Activated T-helper 17 cell treated with anti-CD3 and anti-CD28 coated beads, Interleukin-2, amount 50 U/mL, for 72 hours (primary cell): ENCODE results near the gene ACCSL. TPM values are rescaled to one million over a fixed set of nuclear protein-coding genes. Genes with fewer than 3 reads are reported as not detected.

Source experiments
- ATAC-seq: fragments of 150-1000 bp; cut with Tn5 transposase; replicated peaks from 2 replicates; pipeline ENCODE4 v1.10.0; 2021; ENCODE audit warnings: mild to moderate bottlenecking, moderate library complexity
- H3K27ac Mint-ChIP-seq: one replicate; pipeline ENCODE4 v1.8.0; 2022; ENCODE audit warnings: mixed read lengths
- H3K27me3 Mint-ChIP-seq: one replicate; pipeline ENCODE4 v1.8.0; 2022; ENCODE audit warnings: mixed read lengths
- H3K36me3 Mint-ChIP-seq: one replicate; pipeline ENCODE4 v1.8.0; 2022; ENCODE audit warnings: low read depth, mild to moderate bottlenecking, mixed read lengths
- H3K4me1 Mint-ChIP-seq: one replicate; pipeline ENCODE4 v1.8.0; 2022; ENCODE audit warnings: mixed read lengths
- H3K4me3 Mint-ChIP-seq: one replicate; pipeline ENCODE4 v1.8.0; 2022; ENCODE audit warnings: mild to moderate bottlenecking, mixed read lengths
- H3K9me3 Mint-ChIP-seq: one replicate; pipeline ENCODE4 v1.8.0; 2022; ENCODE audit warnings: mixed read lengths
- total RNA-seq, 2 donors: library from RNA; stranded (reverse); gene quantifications; one replicate each; pipeline ENCODE4 v1.2.3, GENCODE V29; 2022

The ACCSL gene
- total RNA-seq: not detected

DNA sequence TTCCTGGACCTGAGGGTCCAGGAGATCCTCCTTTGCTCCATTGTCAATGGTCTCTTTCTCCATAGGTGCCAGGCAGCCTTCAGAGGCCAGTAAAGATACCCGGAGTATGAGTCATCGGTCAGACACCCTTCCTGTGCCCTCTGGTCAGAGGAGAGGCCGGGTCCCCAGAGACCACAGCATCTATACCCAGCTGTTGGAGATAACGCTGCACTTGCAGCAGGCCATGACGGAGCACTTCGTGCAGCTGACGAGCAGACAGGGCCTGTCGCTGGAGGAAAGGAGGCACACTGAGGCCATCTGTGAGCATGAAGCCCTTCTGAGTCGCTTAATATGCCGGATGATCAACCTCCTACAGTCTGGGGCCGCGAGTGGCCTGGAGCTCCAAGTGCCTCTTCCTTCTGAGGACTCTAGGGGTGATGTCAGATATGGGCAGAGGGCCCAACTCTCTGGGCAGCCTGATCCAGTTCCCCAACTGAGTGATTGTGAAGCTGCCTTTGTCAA lies at the start of gene ACCSL:
TSS of gene ACCSL (plus strand) at position 51 of the 501 bp plus-strand sequence. CDS start at position 107, 56 bp downstream.
- H3K9me3 Mint-ChIP-seq: no peaks in the 10 kb centered on the region

DNA sequence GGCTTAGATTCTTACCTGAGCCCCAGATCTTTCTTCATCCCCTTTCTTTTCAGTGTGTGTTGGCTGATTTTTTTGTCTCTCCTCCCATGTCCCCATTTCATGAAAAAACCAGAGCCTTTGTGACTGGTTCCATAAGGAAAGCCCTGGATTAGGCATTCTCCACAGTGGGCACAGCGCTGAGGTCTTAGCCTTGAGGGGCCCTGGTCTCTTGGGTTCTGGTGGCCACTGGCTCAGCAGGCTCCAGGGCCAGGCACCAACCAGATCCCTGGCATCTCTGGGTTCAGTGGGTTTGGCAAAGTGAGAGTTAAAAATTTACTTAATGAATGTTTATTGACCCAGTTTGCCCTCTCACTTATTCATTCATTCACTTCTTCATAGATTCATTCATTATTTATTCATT lies 49.5 kb upstream of the ACCSL start:
- Mint-ChIP-seq H3K27ac (no peak overlapping the region), H3K9me3 (no peaks in the 10 kb centered on the region), H3K4me3 (no peak overlapping the region), H3K36me3 (no peaks in the 10 kb centered on the region), H3K4me1 (no peaks in the 10 kb centered on the region), H3K27me3 (peaks cover 10% of the 10 kb centered on the region)
- no peak for ATAC-seq

More for the DNA sequence above, at the start of gene ACCSL:
- no peak for ATAC-seq
- Mint-ChIP-seq H3K27me3 (peaks cover 7% of the 10 kb centered on the region), H3K27ac (no peak within 1 kb of the TSS), H3K36me3 (no peaks in the 10 kb centered on the region), H3K4me3 (no peak within 1 kb of the TSS), H3K4me1 (no peaks in the 10 kb centered on the region)

DNA sequence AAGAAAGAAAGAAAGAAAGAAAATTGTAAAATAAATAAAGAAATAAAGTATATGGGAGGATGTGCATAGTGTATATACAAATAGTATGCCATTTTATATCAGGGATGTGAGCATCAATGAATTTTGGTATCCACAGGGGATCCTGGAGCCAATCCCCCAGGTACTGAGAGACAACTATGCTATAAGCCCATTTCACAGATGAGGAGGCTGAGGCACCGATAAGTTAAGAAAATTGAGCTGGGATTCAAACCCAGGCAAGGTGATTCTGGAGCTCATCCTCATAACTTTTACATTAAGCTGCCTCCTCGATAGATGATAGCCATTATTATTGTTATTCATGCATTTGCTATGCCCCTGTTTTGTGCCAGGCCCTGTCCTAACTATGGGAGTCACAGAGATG lies 47.0 kb upstream of the ACCSL start:
- Mint-ChIP-seq H3K36me3 (no peaks in the 10 kb centered on the region), H3K27ac (no peak overlapping the region), H3K4me3 (no peak overlapping the region), H3K27me3 (peaks cover 10% of the 10 kb centered on the region), H3K9me3 (no peaks in the 10 kb centered on the region), H3K4me1 (no peaks in the 10 kb centered on the region)
- ATAC-seq: no peak

DNA sequence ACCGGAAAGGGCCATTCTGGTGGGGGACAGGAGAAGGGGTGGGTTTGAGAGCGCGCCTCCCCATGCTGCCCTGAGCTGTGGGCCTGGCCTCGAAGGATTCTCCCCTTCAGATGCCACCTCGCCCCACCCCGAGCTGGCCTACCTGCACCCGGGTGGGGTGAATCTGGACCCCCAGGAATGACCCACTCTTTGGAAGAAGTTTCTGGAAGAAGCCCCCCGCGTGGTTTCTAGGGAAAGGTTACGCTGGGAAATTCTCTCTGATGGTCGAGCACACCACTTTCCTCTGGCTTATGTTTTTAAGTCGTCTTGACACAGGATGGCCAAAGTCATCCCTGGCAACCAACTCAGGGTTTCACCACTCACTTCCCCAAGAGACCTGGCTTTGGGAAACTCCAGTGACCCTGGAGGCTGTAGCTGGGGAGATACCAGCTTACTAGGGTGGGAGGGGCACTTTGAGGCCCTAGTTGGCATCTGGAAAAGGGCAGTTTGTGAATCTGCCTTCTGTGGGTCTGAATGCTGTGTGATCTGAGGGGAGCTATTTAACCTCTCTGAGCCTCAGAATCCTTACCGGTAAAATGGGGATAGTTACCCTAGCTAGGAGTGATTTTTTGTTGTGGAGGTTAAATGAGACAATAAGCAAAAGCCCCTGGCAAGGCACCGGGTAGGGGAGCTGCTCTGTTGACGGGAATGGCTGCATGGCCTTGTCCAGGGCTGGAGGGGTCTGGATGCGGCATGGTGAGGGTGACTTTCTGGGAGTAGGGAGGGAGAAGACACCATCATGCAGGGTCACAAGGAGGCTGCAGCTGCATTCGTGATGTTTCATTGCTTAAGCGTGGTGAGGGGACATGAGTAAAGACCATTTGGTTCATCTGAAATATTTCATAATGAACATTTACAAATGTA lies 45.3 kb upstream of the ACCSL start:
- H3K9me3 Mint-ChIP-seq: no peaks in the 10 kb centered on the region
- no peak overlapping the region for H3K27ac Mint-ChIP-seq
- no peaks in the 10 kb centered on the region for H3K36me3 Mint-ChIP-seq
- no peak overlapping the region for H3K4me3 Mint-ChIP-seq
- no peaks in the 10 kb centered on the region for H3K4me1 Mint-ChIP-seq
- ATAC-seq: no peak
- H3K27me3 Mint-ChIP-seq: peaks cover 4% of the 10 kb centered on the region

DNA sequence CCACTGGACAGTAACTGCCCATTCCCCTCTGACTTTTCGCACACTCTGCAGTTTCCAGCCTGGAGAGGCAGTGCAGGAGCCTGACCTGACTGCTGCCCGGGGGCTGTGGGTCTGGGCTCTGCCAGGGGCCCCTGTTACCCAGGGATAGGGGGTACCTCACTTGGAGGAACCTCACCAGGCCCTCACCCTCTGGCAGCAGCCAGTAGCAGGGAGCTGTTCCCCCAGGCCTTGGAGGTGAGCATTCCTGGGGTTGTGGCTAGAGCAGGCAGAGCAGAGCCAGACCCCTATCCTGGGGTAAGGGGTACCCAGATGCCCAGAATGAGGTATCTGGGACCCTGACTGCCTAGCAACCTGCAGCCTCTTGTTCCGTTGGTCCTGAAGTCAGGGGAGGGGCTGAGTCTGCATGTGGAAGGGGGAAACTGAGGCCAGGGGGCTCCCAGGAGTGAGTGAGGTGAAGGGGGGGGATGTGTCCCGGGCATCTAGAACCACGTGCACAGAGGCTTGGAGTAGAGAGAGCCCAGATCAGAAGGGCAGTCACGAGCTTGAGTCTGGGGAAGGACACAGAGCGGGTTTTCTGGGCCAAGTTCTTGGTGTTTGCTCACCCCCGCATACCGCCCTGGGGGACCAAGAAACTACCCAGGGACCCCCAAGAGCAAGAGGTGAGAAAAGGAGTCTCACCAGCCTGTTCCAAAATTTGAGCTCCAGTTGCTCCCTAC lies 43.9 kb upstream of the ACCSL start:
- Mint-ChIP-seq H3K9me3 (no peaks in the 10 kb centered on the region), H3K27ac (no peak overlapping the region), H3K4me3 (no peak overlapping the region), H3K27me3 (no peaks in the 10 kb centered on the region), H3K36me3 (no peaks in the 10 kb centered on the region), H3K4me1 (no peaks in the 10 kb centered on the region)
- no peak for ATAC-seq

DNA sequence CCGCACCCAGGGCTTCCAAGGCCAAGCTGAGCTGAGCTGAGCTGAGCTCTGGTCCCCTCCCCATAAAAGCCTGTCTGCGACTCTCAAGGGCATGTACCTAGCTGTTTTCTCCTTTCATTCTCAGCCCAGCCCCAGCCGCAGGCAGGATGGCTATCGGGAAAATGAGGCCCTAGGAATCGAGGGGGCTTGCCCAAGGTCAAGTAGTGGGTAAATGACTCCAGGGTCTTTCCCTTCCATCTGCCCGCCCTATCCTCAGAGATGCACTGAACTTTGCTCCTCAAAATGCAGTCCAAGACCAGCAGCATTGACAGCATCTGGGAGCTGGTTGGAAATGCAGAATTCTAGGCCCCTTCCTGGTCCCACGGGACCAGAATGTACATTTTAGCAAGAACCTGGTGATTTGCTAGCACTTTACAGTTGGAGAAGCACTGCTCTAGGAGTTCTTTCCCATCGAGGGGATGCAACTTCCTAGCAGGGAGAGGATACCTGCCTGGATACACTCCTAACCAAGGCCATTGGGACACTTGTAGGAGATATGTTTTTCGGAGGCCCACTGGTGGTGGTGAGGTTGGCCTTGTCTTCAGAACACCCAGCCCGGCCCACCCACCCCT lies 43.2 kb upstream of the ACCSL start:
- no peaks in the 10 kb centered on the region for H3K36me3 Mint-ChIP-seq
- no peaks in the 10 kb centered on the region for H3K4me1 Mint-ChIP-seq
- H3K9me3 Mint-ChIP-seq: no peaks in the 10 kb centered on the region
- no peaks in the 10 kb centered on the region for H3K27me3 Mint-ChIP-seq
- H3K27ac Mint-ChIP-seq: no peak overlapping the region
- ATAC-seq: no peak
- no peak overlapping the region for H3K4me3 Mint-ChIP-seq

DNA sequence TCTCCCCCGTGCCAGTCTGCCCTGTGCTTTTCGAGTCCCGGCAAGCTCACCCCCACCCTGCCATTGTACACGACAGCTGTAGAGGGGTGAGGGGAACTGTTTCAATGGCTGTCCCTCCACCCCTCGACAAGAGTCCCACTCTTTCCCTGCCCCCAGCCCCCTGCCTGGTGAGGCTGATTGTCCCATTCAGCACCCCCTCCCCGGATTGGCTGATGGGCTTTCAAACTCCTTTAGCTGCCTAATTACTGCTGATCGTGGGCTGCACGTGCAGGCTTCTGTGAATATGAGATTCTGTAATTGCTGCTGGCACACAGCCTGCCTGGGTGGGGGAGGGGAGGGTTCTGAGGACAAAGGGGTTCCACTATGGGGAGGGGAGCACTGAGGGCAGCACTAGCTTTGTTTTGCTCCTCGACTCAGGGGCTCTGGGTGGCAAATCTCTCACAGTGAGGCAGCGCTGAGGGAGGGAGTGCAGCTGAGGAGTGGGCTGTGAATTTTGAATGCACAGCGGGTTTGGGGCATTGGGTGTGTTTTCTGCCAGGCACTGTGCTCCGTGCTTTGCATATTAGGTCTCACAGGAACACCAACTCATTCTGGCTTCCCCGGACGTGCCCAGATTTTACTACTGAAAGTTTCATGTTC lies 42.6 kb upstream of the ACCSL start:
- Mint-ChIP-seq H3K36me3 (no peaks in the 10 kb centered on the region), H3K9me3 (no peaks in the 10 kb centered on the region), H3K4me3 (no peak overlapping the region), H3K27me3 (no peaks in the 10 kb centered on the region), H3K27ac (no peak overlapping the region), H3K4me1 (no peaks in the 10 kb centered on the region)
- no peak for ATAC-seq

DNA sequence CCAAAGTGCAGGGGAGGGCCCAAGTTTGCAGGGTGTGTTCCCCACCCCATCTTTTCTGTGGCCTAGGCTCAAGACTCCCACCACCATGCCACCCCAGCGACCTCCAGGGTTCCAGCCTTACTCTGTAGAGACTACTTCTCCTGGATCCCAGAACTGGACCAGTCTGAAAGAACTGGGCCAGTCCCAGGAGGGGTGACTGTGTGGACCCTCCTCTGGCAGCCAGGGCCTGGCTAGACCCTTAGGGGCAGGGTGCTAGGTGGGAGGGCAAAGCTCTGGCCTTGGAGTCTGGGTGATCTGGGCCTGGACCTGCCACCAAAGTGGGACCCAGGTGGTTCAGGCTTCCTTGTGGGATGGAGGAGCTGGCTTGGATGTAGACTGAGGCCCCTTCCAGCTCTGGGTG lies 41.8 kb upstream of the ACCSL start:
- no peaks in the 10 kb centered on the region for H3K36me3 Mint-ChIP-seq
- no peak for ATAC-seq
- H3K27me3 Mint-ChIP-seq: peaks cover 3% of the 10 kb centered on the region
- H3K4me3 Mint-ChIP-seq: no peak overlapping the region
- H3K4me1 Mint-ChIP-seq: no peaks in the 10 kb centered on the region
- H3K9me3 Mint-ChIP-seq: no peaks in the 10 kb centered on the region
- no peak overlapping the region for H3K27ac Mint-ChIP-seq

DNA sequence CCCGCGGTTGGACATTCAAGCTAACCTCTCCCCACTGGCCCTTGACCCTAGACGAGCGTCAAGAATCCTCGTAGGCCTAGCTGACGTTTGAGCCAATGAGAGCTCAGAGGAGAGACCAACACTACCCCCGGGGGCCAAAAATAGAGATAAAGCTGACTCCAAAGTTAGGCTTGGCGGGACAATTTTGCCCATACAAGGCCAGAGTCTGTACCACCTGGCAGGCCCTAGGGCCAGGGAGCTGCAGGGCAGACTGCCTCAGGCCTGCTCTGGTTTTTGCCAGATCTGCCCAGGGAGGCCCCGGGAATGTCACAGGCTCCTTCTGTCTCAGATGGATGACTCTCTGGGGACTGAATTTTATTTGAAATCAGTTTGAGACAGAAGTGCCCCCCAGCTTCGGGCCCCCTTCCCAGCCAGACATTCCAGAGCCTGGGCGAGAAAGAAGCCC lies 40.8 kb upstream of the ACCSL start:
- Mint-ChIP-seq H3K4me3 (no peak overlapping the region), H3K4me1 (no peaks in the 10 kb centered on the region), H3K27me3 (peaks cover 13% of the 10 kb centered on the region)

DNA sequence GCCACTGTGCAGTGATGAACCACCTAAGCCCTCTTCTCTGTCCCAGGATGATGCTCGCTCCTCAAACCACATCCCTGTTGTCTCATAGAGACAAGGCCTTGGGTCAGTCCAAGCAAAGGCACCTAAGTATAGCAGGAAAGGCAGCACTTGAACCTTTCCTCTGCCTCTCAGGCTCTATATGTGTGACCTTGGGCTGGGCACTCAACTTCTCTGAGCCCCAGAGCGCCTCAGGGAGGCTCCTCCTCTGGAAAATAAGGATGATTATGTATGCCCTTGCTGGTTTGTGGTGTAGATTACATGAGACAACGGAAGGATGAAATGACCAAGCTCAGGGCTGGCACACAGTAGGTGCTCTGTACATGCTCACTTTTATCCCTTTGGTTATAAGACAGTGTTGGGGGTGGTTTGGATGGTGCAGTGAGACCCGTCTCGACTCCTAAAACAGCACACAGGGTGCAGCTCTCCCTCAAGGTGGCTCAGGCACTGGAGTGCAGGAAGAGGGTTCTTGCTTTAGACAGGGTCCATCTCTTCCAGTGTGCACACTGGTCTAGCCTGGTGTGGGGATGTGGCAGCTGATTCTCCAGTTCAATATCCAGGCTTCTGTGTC lies 40.2 kb upstream of the ACCSL start:
- Mint-ChIP-seq H3K27ac (no peak overlapping the region), H3K4me3 (no peak overlapping the region), H3K9me3 (no peaks in the 10 kb centered on the region), H3K36me3 (no peaks in the 10 kb centered on the region), H3K4me1 (no peaks in the 10 kb centered on the region), H3K27me3 (peaks cover 13% of the 10 kb centered on the region)
- no peak for ATAC-seq

More for the DNA sequence above, 40.8 kb upstream of the ACCSL start:
- no peaks in the 10 kb centered on the region for H3K9me3 Mint-ChIP-seq
- H3K36me3 Mint-ChIP-seq: no peaks in the 10 kb centered on the region
- H3K27ac Mint-ChIP-seq: no peak overlapping the region
- no peak for ATAC-seq

DNA sequence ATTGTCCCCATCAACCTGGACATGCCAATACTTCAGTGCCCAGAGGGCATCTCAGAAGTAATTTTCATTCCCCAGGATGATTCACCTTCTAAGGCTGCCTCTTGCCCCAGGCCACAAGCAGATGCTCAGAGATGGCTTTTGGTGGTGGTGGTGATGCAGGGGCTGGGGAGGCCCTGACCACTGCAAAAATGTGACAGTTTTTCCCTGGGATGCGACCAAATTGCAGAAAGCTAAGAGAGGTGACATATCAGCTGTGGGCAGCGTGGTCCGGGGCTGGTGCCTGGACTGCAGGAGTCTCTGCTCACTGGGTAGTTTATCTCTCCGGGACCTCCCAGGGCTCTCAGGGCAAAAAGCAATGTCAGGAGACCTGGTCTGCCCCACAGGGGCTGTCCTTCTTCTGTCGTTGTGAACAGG lies 39.7 kb upstream of the ACCSL start:
- peaks cover 13% of the 10 kb centered on the region for H3K27me3 Mint-ChIP-seq
- no peak for ATAC-seq
- H3K27ac Mint-ChIP-seq: no peak overlapping the region
- no peaks in the 10 kb centered on the region for H3K9me3 Mint-ChIP-seq
- H3K4me1 Mint-ChIP-seq: no peaks in the 10 kb centered on the region
- no peaks in the 10 kb centered on the region for H3K36me3 Mint-ChIP-seq
- no peak overlapping the region for H3K4me3 Mint-ChIP-seq

DNA sequence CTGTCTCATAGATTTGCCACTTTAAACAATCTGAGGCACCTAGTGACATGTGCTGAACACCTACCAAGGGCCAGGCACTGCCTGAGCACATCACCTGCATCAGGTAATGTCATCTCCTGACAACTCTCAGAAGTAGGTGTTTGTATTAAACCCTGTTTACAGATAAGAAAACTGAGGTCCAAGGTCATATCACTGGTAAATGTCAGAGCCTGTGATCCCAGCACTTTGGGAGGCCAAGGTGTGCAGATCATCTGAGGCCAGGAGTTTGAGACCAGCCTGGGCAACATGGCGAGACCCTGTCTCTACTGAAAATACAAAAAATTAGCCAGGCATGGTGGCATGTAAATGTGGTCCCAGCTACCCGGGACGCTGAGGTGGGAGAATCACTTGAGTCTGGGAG lies 39.1 kb upstream of the ACCSL start:
- no peaks in the 10 kb centered on the region for H3K9me3 Mint-ChIP-seq
- no peak overlapping the region for H3K4me3 Mint-ChIP-seq
- ATAC-seq: no peak
- no peak overlapping the region for H3K27ac Mint-ChIP-seq
- peaks cover 13% of the 10 kb centered on the region for H3K27me3 Mint-ChIP-seq
- H3K36me3 Mint-ChIP-seq: no peaks in the 10 kb centered on the region
- no peaks in the 10 kb centered on the region for H3K4me1 Mint-ChIP-seq

DNA sequence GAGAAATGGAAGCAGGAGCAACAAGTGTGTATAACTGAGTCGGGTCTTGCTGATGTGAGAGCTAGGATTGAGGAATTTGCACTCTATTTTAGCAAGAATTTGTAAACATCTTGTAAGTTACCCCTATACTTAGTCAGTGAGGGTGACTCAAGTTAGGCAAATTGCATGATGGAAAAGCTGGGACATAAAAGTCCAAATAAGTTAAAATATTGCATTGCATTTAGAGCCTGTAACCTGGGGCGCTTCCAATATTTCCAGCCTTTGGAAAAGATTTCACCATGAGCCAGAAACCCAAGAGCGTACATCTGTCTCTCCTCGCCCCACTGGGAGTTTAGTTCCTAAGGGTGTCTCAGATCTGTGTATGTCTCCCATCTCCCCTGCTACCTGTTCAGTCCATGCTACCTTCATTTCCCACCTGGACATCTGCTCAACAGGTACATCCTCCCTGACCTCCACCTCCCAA lies 37.0 kb upstream of the ACCSL start:
- no peak for ATAC-seq

DNA sequence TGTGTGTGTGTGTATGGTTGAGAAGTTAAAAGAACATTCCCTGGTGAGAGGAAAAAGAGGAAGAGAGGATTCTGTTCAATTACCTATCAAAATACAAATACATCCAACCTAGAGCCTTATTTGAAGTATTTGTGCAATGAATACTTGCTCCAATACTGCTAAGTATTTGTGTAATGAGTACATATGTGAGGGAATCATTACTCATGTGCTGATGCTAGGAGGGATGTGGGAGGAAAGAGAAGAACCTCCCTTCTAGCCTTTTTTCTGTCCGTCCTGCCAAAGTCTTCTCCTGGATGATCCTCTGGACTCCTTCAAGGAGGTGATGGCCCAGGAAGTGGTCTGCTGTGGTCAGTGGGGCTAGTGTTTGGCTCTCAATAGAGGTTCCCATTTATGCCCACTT lies 36.0 kb upstream of the ACCSL start:
- Mint-ChIP-seq H3K27ac (no peak overlapping the region), H3K9me3 (no peaks in the 10 kb centered on the region), H3K4me1 (no peaks in the 10 kb centered on the region), H3K36me3 (no peaks in the 10 kb centered on the region), H3K4me3 (no peak overlapping the region), H3K27me3 (peaks cover 13% of the 10 kb centered on the region)
- ATAC-seq: no peak

More for the DNA sequence above, 37.0 kb upstream of the ACCSL start:
- Mint-ChIP-seq H3K27me3 (peaks cover 13% of the 10 kb centered on the region), H3K4me3 (no peak overlapping the region), H3K9me3 (no peaks in the 10 kb centered on the region), H3K4me1 (no peaks in the 10 kb centered on the region), H3K27ac (no peak overlapping the region), H3K36me3 (no peaks in the 10 kb centered on the region)
